Thymus (tissue), 11 donors: ENCODE measurements around the gene NEXN. TPM values are rescaled to one million over a fixed set of nuclear protein-coding genes. Genes with fewer than 3 reads are reported as not detected.
"Not testable (repeated sequence)": the region's sequence is repeated elsewhere in the genome, so short reads cannot be mapped to it uniquely, and the experiment has no call there.

Experiments used
- DNase-seq, 9 donors: peaks; one replicate each; pipeline ENCODE4 v3.0.0-alpha.2; 2013; ENCODE audit warnings: low spot score in 9 of 9, low read depth in 6 of 9, missing footprints in 1 of 9
- H3K27ac ChIP-seq, 2 donors: one replicate each; pipeline ENCODE4 v1.5.1; 2013; ENCODE audit warnings: control low read depth in 1 of 2, low read depth in 1 of 2, low read length in 1 of 2, mild to moderate bottlenecking in 1 of 2, moderate library complexity in 1 of 2
- H3K27me3 ChIP-seq, 2 donors: one replicate each; pipeline ENCODE4 v1.5.1; 2013; ENCODE audit warnings: low read length in 1 of 2; ENCODE audit not compliant: control insufficient read depth in 2 of 2, insufficient read depth in 1 of 2
- H3K36me3 ChIP-seq, 2 donors: one replicate each; pipeline ENCODE4 v1.5.1; 2013; ENCODE audit warnings: low read length in 1 of 2, mild to moderate bottlenecking in 1 of 2, moderate library complexity in 1 of 2; ENCODE audit not compliant: control insufficient read depth in 2 of 2, insufficient read depth in 2 of 2
- H3K4me1 ChIP-seq, 2 donors: one replicate each; pipeline ENCODE4 v1.5.1; 2013; ENCODE audit warnings: low read length in 2 of 2; ENCODE audit not compliant: control insufficient read depth in 2 of 2, insufficient read depth in 2 of 2
- H3K4me3 ChIP-seq, 2 donors: one replicate each; pipeline ENCODE4 v1.5.1; 2013; ENCODE audit warnings: low read length in 2 of 2, control low read depth in 1 of 2, mild to moderate bottlenecking in 1 of 2
- H3K9me3 ChIP-seq, 2 donors: one replicate each; pipeline ENCODE4 v1.5.1; 2013; ENCODE audit warnings: low read length in 1 of 2, mild to moderate bottlenecking in 1 of 2; ENCODE audit not compliant: control insufficient read depth in 2 of 2, insufficient read depth in 1 of 2
- WGBS: extraction: QIAGEN DNeasy Blood & Tissue Kit; methylation state at CpG from one replicate; pipeline ENCODE4 v1.1.7; 2013; 5-methylcytosine and 5-hydroxymethylcytosine counted together
- polyA plus RNA-seq: library from polyadenylated mRNA; stranded (reverse); fragments of 200-250 nt; gene quantifications from one replicate; pipeline ENCODE4 v1.2.3, GENCODE V29; 2013
- total RNA-seq: library from RNA; stranded (reverse); fragments of 120-200 nt; gene quantifications from one replicate; pipeline ENCODE4 v1.2.4, GENCODE V29; 2013
- donor health status: healthy.

NEXN gene
- total and polyA plus RNA-seq, 2 donors, result 0.52 to 11.6 TPM

- under 1% methylated on average over 57 of the region's 57 CpGs for WGBS
- H3K9me3 ChIP-seq, result no peaks in the 10 kb centered on the region
- peaks cover 9 to 15% of the 10 kb centered on the region in 2 donors for H3K4me1 ChIP-seq
- H3K36me3 ChIP-seq, result peaks cover 0 to 22% of the 10 kb centered on the region in 2 donors
- peak within 1 kb of the TSS; percentile 100 for H3K27ac ChIP-seq
- H3K4me3 ChIP-seq, result peak within 1 kb of the TSS; percentile 93 to 97
- no peaks in the 10 kb centered on the region for H3K27me3 ChIP-seq
- DNase-seq, result peak; percentile 98 to 100 (median 99)
These were observed 90.8 kb downstream of the NEXN start, which contains the start of gene FUBP1 for GRCh38 chr1:77978969-77979876. FUBP1 (minus strand) TSS chr1:77979072; CDS start chr1:77979004, 68 bp downstream.

GRCh38 chr1:77983352-77983996 is 95.0 kb downstream of the NEXN start:
- 97% methylated on average over 8 of the region's 8 CpGs for WGBS
- H3K36me3 ChIP-seq, H3K4me3 ChIP-seq, H3K9me3 ChIP-seq, DNase-seq, H3K27ac ChIP-seq, H3K27me3 ChIP-seq, H3K4me1 ChIP-seq: not testable (repeated sequence)

- Histone ChIP-seq H3K4me3 (no peak overlapping the region), H3K27me3 (no peaks in the 10 kb centered on the region), H3K27ac (no peak overlapping the region), H3K4me1 (peaks cover 0 to 3% of the 10 kb centered on the region in 2 donors), H3K36me3 (no peaks in the 10 kb centered on the region), H3K9me3 (no peaks in the 10 kb centered on the region)
- no peak for DNase-seq
These were observed 95.6 kb downstream of the NEXN start for GRCh38 chr1:77983997-77984355.

- Histone ChIP-seq H3K36me3 (no peaks in the 10 kb centered on the region), H3K4me3 (no peak overlapping the region), H3K27ac (no peak overlapping the region), H3K4me1 (peaks cover 0 to 3% of the 10 kb centered on the region in 2 donors), H3K27me3 (no peaks in the 10 kb centered on the region), H3K9me3 (no peaks in the 10 kb centered on the region)
- 97% methylated on average over 4 of the region's 4 CpGs for WGBS
- no peak for DNase-seq
These were observed 96.2 kb downstream of the NEXN start for GRCh38 chr1:77984629-77985028.

GRCh38 chr1:77986810-77987209 is 98.4 kb downstream of the NEXN start:
- no peak for DNase-seq
- Histone ChIP-seq H3K27ac (no peak overlapping the region), H3K9me3 (no peaks in the 10 kb centered on the region)

GRCh38 chr1:77987919-77988318 is 99.5 kb downstream of the NEXN start:
- H3K27me3 ChIP-seq, result no peaks in the 10 kb centered on the region
- H3K4me1 ChIP-seq, result no peaks in the 10 kb centered on the region
- 97% methylated on average over 2 of the region's 2 CpGs for WGBS
- H3K9me3 ChIP-seq, result no peaks in the 10 kb centered on the region
- DNase-seq, result no peak
- no peak overlapping the region for H3K27ac ChIP-seq
- no peaks in the 10 kb centered on the region for H3K36me3 ChIP-seq
- no peak overlapping the region for H3K4me3 ChIP-seq

More at GRCh38 chr1:77986810-77987209, 98.4 kb downstream of the NEXN start:
- H3K4me3 ChIP-seq, result no peak overlapping the region
- H3K27me3 ChIP-seq, result no peaks in the 10 kb centered on the region
- no peaks in the 10 kb centered on the region for H3K4me1 ChIP-seq
- H3K36me3 ChIP-seq, result no peaks in the 10 kb centered on the region

- no peak overlapping the region for H3K4me3 ChIP-seq
- no peak overlapping the region for H3K27ac ChIP-seq
- H3K36me3 ChIP-seq, result no peaks in the 10 kb centered on the region
- no peak for DNase-seq
- H3K27me3 ChIP-seq, result no peaks in the 10 kb centered on the region
- WGBS, result 97% methylated on average over 2 of the region's 2 CpGs
- no peaks in the 10 kb centered on the region for H3K4me1 ChIP-seq
- no peaks in the 10 kb centered on the region for H3K9me3 ChIP-seq
These were observed 101.3 kb downstream of the NEXN start for GRCh38 chr1:77989744-77990143.

GRCh38 chr1:77990629-77991204 is 102.3 kb downstream of the NEXN start:
- WGBS, result 95% methylated on average over 3 of the region's 3 CpGs
- Histone ChIP-seq H3K27me3 (no peaks in the 10 kb centered on the region), H3K36me3 (no peaks in the 10 kb centered on the region), H3K27ac (no peak overlapping the region), H3K4me3 (no peak overlapping the region), H3K9me3 (no peaks in the 10 kb centered on the region), H3K4me1 (no peaks in the 10 kb centered on the region)
- DNase-seq, result no peak

GRCh38 chr1:77991638-77992037 is 103.2 kb downstream of the NEXN start:
- Histone ChIP-seq H3K36me3 (no peaks in the 10 kb centered on the region), H3K4me3 (no peak overlapping the region), H3K4me1 (no peaks in the 10 kb centered on the region), H3K27ac (no peak overlapping the region), H3K27me3 (no peaks in the 10 kb centered on the region), H3K9me3 (no peaks in the 10 kb centered on the region)
- DNase-seq, result no peak
